PC-9 (cell line): ENCODE results near the gene RNF220. TPM values are rescaled to one million over a fixed set of nuclear protein-coding genes. Genes with fewer than 3 reads are reported as not detected.

Experiments
- BruUV-seq: library from RNA; stranded (reverse); fragments of 400-500 nt; replicated peaks from 2 replicates; lab custom pipeline; 2021; lab: Mats Ljungman, UMichigan
- CTCF ChIA-PET: fragments of 300-600 bp; sonication (Branson Sonifier 250); formaldehyde crosslinking; loops from one replicate; lab custom pipeline; 2022; ENCODE audit warnings: antibody characterized with exemption; lab: Charles Lee
- POLR2A ChIA-PET: fragments of 300-600 bp; sonication (Branson Sonifier 250); formaldehyde crosslinking; loops from one replicate; lab custom pipeline; 2022; ENCODE audit warnings: antibody characterized with exemption; ENCODE audit not compliant: unreplicated experiment; lab: Charles Lee
- DNase-seq, 2 experiments: peaks; one replicate each; pipeline versions ENCODE4 v3.0.0 to v3.0.0-alpha.2; 2015 to 2022; ENCODE audit warnings: mixed read lengths in 1 of 2
- H2AFZ ChIP-seq: fragments of 200-600 bp; sonication (generic); 2 replicates; pipeline ENCODE4 v1.8.1; 2017; ENCODE audit warnings: antibody characterized with exemption
- H3F3A ChIP-seq: fragments of 200-600 bp; sonication (generic); 2 replicates; pipeline ENCODE4 v1.8.1; 2017; ENCODE audit warnings: antibody characterized with exemption, mild to moderate bottlenecking, low read depth; ENCODE audit not compliant: insufficient read depth
- H3K27ac ChIP-seq: fragments of 200-600 bp; sonication (generic); 2 replicates; pipeline ENCODE4 v1.6.1; 2016; ENCODE audit warnings: mixed run types
- H3K27me3 ChIP-seq: fragments of 200-600 bp; sonication (generic); 2 replicates; pipeline ENCODE4 v1.6.1; 2016; ENCODE audit warnings: low read depth, mixed run types; ENCODE audit not compliant: insufficient read depth
- H3K36me3 ChIP-seq: fragments of 200-600 bp; sonication (generic); 2 replicates; pipeline ENCODE4 v1.6.1; 2016; ENCODE audit warnings: low read depth, mixed run types
- H3K4me1 ChIP-seq: fragments of 200-600 bp; sonication (generic); replicated peaks from 2 replicates; pipeline ENCODE4 v1.6.1; 2016; ENCODE audit warnings: mixed run types; ENCODE audit not compliant: insufficient read depth
- H3K4me2 ChIP-seq: fragments of 200-600 bp; sonication (generic); 2 replicates; pipeline ENCODE4 v1.6.1; 2017; ENCODE audit warnings: mixed run types
- H3K4me3 ChIP-seq: fragments of 200-600 bp; sonication (generic); 2 replicates; pipeline ENCODE4 v1.6.1; 2016; ENCODE audit warnings: mixed run types
- H3K79me2 ChIP-seq: fragments of 200-600 bp; sonication (generic); 2 replicates; pipeline ENCODE4 v1.6.1; 2017; ENCODE audit warnings: low read depth, mixed run types
- H3K9me2 ChIP-seq: fragments of 200-600 bp; sonication (generic); 2 replicates; pipeline ENCODE4 v1.8.1; 2017; ENCODE audit warnings: mild to moderate bottlenecking; ENCODE audit not compliant: insufficient read depth
- H3K9me3 ChIP-seq: fragments of 200-600 bp; sonication (generic); 2 replicates; pipeline ENCODE4 v1.8.1; 2016; ENCODE audit warnings: low read depth; ENCODE audit not compliant: insufficient read depth
- H4K20me1 ChIP-seq: fragments of 200-600 bp; sonication (generic); 2 replicates; pipeline ENCODE4 v1.8.1; 2017; ENCODE audit not compliant: insufficient read depth
- CTCF ChIP-seq: fragments of 200-600 bp; sonication (generic); conservative IDR thresholded peaks from 2 replicates; pipeline ENCODE4 v1.6.1; 2017; ENCODE audit warnings: mixed run types, antibody characterized with exemption, mild to moderate bottlenecking, moderate library complexity
- EZH2 ChIP-seq: fragments of 200-600 bp; sonication (generic); IDR thresholded peaks from 2 replicates; pipeline ENCODE4 v1.8.0; 2017; ENCODE audit warnings: antibody characterized with exemption, low read depth
- intact Hi-C: fragments of 100-400 bp; cut with micrococcal nuclease; formaldehyde crosslinking; loops from one replicate; pipeline ENCODE4 v1.10.0; 2022; ENCODE audit not compliant: unreplicated experiment
- total RNA-seq: library from RNA; stranded (reverse); gene quantifications from 2 replicates; pipeline ENCODE4 v1.2.3, GENCODE V29; 2021

The RNF220 gene
- total RNA-seq, 1 experiment from 2014 or later, result 82.9 TPM

- Histone ChIP-seq H3K9me3 (no peaks in the 10 kb centered on the region), H3K27me3 (no peaks in the 10 kb centered on the region), H3K36me3 (no peaks in the 10 kb centered on the region), H3K4me1 (no peaks in the 10 kb centered on the region), H4K20me1 (no peaks in the 10 kb centered on the region; the same call in 1 of the 2 replicates), H3K4me3 (no peak overlapping the region), H3K4me2 (no peak overlapping the region), H3F3A (peaks cover 10% of the 10 kb centered on the region; the same call in 1 of the 2 replicates), H3K27ac (no peak overlapping the region), H2AFZ (no peak overlapping the region), H3K9me2 (no peaks in the 10 kb centered on the region), H3K79me2 (no peaks in the 10 kb centered on the region)
- intact Hi-C loops, result loop anchor here (1.0 to 5.0 kb wide), 6 partner anchors 44 to 645 kb away; no protein-coding TSS in a partner anchor
- peak; percentile 50 to 79 for DNase-seq
- POLR2A ChIA-PET, result interaction anchor here (0.5 to 0.6 kb wide), 3 partner anchors 51 to 570 kb away, joined by 4 to 14 read pairs (median 4); no protein-coding TSS in a partner anchor
- no peak for TF ChIP-seq EZH2
- peak; percentile 95 for TF ChIP-seq CTCF
- CTCF ChIA-PET, result interaction anchor here (0.5 to 2.0 kb wide), 11 partner anchors 12 to 437 kb away, joined by 3 to 13 read pairs (median 6); partner anchors contain the start of genes ARMH1 and TMEM53
- BruUV-seq, result no TSS peak
Observed at GRCh38 chr1:44652445-44653106, 247.5 kb downstream of the RNF220 start.

GRCh38 chr1:44653107-44653964 is 248.3 kb downstream of the RNF220 start:
- no peak overlapping the region for H3K27ac ChIP-seq
- DNase-seq, result no peak
- H3K27me3 ChIP-seq, result no peaks in the 10 kb centered on the region
- H3K4me1 ChIP-seq, result no peaks in the 10 kb centered on the region
- H3K79me2 ChIP-seq, result no peaks in the 10 kb centered on the region
- ChIA-PET CTCF (interaction anchor here (0.6 to 2.0 kb wide), 10 partner anchors 11 to 437 kb away, joined by 3 to 13 read pairs (median 6); partner anchors contain the start of genes ARMH1 and TMEM53), POLR2A (interaction anchor here (0.5 kb wide), 1 partner anchor 500 kb away, joined by 4 read pairs; no protein-coding TSS in a partner anchor)
- no peaks in the 10 kb centered on the region for H3K9me3 ChIP-seq
- H2AFZ ChIP-seq, result no peak overlapping the region
- intact Hi-C loops, result loop anchor here (1.0 to 5.0 kb wide), 5 partner anchors 45 to 646 kb away; no protein-coding TSS in a partner anchor
- TF ChIP-seq EZH2 (no peak), CTCF (peak; percentile 37; the same call in 1 of the 2 replicates)
- TSS peak; percentile 21 for BruUV-seq
- H3K4me3 ChIP-seq, result no peak overlapping the region
- peaks cover 10% of the 10 kb centered on the region; the same call in 1 of the 2 replicates for H3F3A ChIP-seq
- no peaks in the 10 kb centered on the region for H4K20me1 ChIP-seq
- H3K36me3 ChIP-seq, result no peaks in the 10 kb centered on the region
- no peak overlapping the region for H3K4me2 ChIP-seq
- H3K9me2 ChIP-seq, result no peaks in the 10 kb centered on the region

GRCh38 chr1:44654621-44655187 is 249.6 kb downstream of the RNF220 start:
- H3K79me2 ChIP-seq, result no peaks in the 10 kb centered on the region
- TF ChIP-seq EZH2 (no peak), CTCF (no peak)
- no peak overlapping the region for H2AFZ ChIP-seq
- no peak overlapping the region for H3K27ac ChIP-seq
- BruUV-seq, result no TSS peak
- no peaks in the 10 kb centered on the region for H3K4me1 ChIP-seq
- H3K36me3 ChIP-seq, result no peaks in the 10 kb centered on the region
- H3K4me3 ChIP-seq, result no peak overlapping the region
- no peaks in the 10 kb centered on the region for H3K27me3 ChIP-seq
- ChIA-PET CTCF (no interaction called here), POLR2A (no interaction called here)
- no peaks in the 10 kb centered on the region for H3K9me2 ChIP-seq
- peaks cover 10% of the 10 kb centered on the region; the same call in 1 of the 2 replicates for H3F3A ChIP-seq
- H3K9me3 ChIP-seq, result no peaks in the 10 kb centered on the region
- no peak overlapping the region for H3K4me2 ChIP-seq
- H4K20me1 ChIP-seq, result no peaks in the 10 kb centered on the region
- intact Hi-C loops, result loop anchor here (1.0 to 5.0 kb wide), 2 partner anchors 59 to 647 kb away; no protein-coding TSS in a partner anchor
- DNase-seq, result peak in 1 of 2 experiments; percentile 17
